SU-DHL-6 (cell line): Measurements from ENCODE around the gene ENDOD1.

Source experiments
- CTCF ChIP-seq: fragments of 200-600 bp; sonication (generic); IDR thresholded peaks from one replicate; pipeline ENCODE4 v1.5.1; 2017; ENCODE audit warnings: antibody characterized with exemption, mild to moderate bottlenecking, low read length, moderate library complexity; ENCODE audit not compliant: insufficient read depth, poor library complexity, severe bottlenecking
- EZH2phosphoT487 ChIP-seq: fragments of 200-600 bp; sonication (generic), shearing (Covaris generic); conservative IDR thresholded peaks from 2 replicates; pipeline ENCODE4 v1.6.1; 2018; ENCODE audit warnings: mild to moderate bottlenecking, antibody characterized with exemption, low read length, moderate library complexity, mixed read lengths

DNA sequence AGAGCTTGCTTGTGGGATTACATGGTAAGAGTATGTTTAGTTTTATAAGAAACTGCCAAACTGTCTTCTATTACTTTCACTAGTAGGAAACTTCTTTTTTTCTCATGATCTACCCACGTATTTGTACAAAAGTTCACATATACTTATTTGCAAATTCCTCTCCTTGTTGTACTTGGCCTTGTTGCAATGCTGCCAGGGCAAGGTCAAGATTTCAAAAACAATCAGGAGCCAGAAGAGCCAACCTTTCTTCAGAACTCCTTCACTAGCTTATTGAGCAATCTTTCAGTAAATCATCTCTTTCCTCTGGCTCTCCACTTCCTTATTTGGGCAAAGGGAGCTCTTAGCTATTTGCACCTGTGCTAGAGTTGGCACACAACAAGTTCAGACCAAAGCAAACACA, 13.2 kb upstream of the ENDOD1 start:
- TF ChIP-seq CTCF (no peak), EZH2phosphoT487 (no peak)
